Activated CD4-positive, alpha-beta T cell treated with anti-CD3 and anti-CD28 coated beads, Interleukin-2, amount 10 ng/mL, durations not matched to agents 7 days and 5 days (primary cell): ENCODE results near the gene NBL1. TPM values are rescaled to one million over a fixed set of nuclear protein-coding genes. Genes with fewer than 3 reads are reported as not detected.

Source experiments
- CTCF ChIA-PET: fragments of 350-600 bp; sonication (Branson Sonifier 250); formaldehyde crosslinking; loops from one replicate; lab custom pipeline; 2021; ENCODE audit warnings: antibody characterized with exemption; lab: Charles Lee
- POLR2A ChIA-PET: fragments of 350-600 bp; sonication (Branson Sonifier 250); formaldehyde crosslinking; loops from one replicate; lab custom pipeline; 2021; ENCODE audit warnings: antibody characterized with exemption; lab: Charles Lee
- DNase-seq: peaks from one replicate; pipeline ENCODE4 v3.0.0-alpha.2; 2020
- H3K27ac Mint-ChIP-seq: one replicate; pipeline ENCODE4 v1.8.0; 2021; ENCODE audit warnings: mild to moderate bottlenecking, moderate library complexity, mixed read lengths
- H3K27me3 Mint-ChIP-seq: one replicate; pipeline ENCODE4 v1.8.0; 2021; ENCODE audit warnings: mixed read lengths
- H3K36me3 Mint-ChIP-seq: one replicate; pipeline ENCODE4 v1.8.0; 2021; ENCODE audit warnings: low read depth, mixed read lengths
- H3K4me1 Mint-ChIP-seq: one replicate; pipeline ENCODE4 v1.8.0; 2021; ENCODE audit warnings: mixed read lengths
- H3K4me3 Mint-ChIP-seq: one replicate; pipeline ENCODE4 v1.8.0; 2021; ENCODE audit warnings: mild to moderate bottlenecking, moderate library complexity, mixed read lengths
- H3K9me3 Mint-ChIP-seq: one replicate; pipeline ENCODE4 v1.8.0; 2021; ENCODE audit warnings: mixed read lengths
- total RNA-seq, 2 experiments: library from RNA; stranded (reverse); gene quantifications; one replicate each; pipeline ENCODE4 v1.2.3, GENCODE V29; 2021

The NBL1 gene
- total RNA-seq, 2 experiments from 2014 or later: 17.5 to 22.0 TPM

- H3K27me3 Mint-ChIP-seq: peaks cover 32% of the 10 kb centered on the region
- no peak for DNase-seq
Observed at GRCh38 chr1:19665186-19665495, 21.0 kb downstream of the NBL1 start.

GRCh38 chr1:19665496-19666465, 21.7 kb downstream of the NBL1 start:
- Mint-ChIP-seq H3K27ac (peak overlapping the region; percentile 55), H3K27me3 (peaks cover 32% of the 10 kb centered on the region), H3K4me3 (peak overlapping the region; percentile 54), H3K36me3 (no peaks in the 10 kb centered on the region), H3K4me1 (peaks cover 13% of the 10 kb centered on the region), H3K9me3 (no peaks in the 10 kb centered on the region)
- CTCF ChIA-PET: interaction anchor here (0.6 kb wide), 1 partner anchor 18 kb away, joined by 3 read pairs; no protein-coding TSS in a partner anchor
- DNase-seq: no peak
- POLR2A ChIA-PET: no interaction called here

More at GRCh38 chr1:19665186-19665495, 21.0 kb downstream of the NBL1 start:
- H3K27ac Mint-ChIP-seq: no peak overlapping the region
- CTCF ChIA-PET: no interaction called here
- H3K36me3 Mint-ChIP-seq: no peaks in the 10 kb centered on the region
- no peaks in the 10 kb centered on the region for H3K9me3 Mint-ChIP-seq
- peak overlapping the region; percentile 54 for H3K4me3 Mint-ChIP-seq
- POLR2A ChIA-PET: no interaction called here
- peaks cover 13% of the 10 kb centered on the region for H3K4me1 Mint-ChIP-seq

GRCh38 chr1:19668888-19669287, 24.8 kb downstream of the NBL1 start:
- no peaks in the 10 kb centered on the region for H3K9me3 Mint-ChIP-seq
- CTCF ChIA-PET: interaction anchor here (0.5 to 2.3 kb wide), 3 partner anchors 35 to 348 kb away, joined by 3 to 11 read pairs (median 3); no protein-coding TSS in a partner anchor

GRCh38 chr1:19670787-19671186, 26.7 kb downstream of the NBL1 start:
- POLR2A ChIA-PET: no interaction called here
- no peak overlapping the region for H3K4me3 Mint-ChIP-seq
- no peak for DNase-seq
- CTCF ChIA-PET: interaction anchor here (1.3 kb wide), 1 partner anchor 9 kb away, joined by 3 read pairs; no protein-coding TSS in a partner anchor
- H3K36me3 Mint-ChIP-seq: no peaks in the 10 kb centered on the region
- peaks cover 20% of the 10 kb centered on the region for H3K27me3 Mint-ChIP-seq
- H3K9me3 Mint-ChIP-seq: no peaks in the 10 kb centered on the region
- peaks cover 4% of the 10 kb centered on the region for H3K4me1 Mint-ChIP-seq
- H3K27ac Mint-ChIP-seq: no peak overlapping the region

More at GRCh38 chr1:19668888-19669287, 24.8 kb downstream of the NBL1 start:
- peaks cover 25% of the 10 kb centered on the region for H3K27me3 Mint-ChIP-seq
- POLR2A ChIA-PET: no interaction called here
- DNase-seq: no peak
- no peak overlapping the region for H3K4me3 Mint-ChIP-seq
- no peaks in the 10 kb centered on the region for H3K36me3 Mint-ChIP-seq
- peaks cover 10% of the 10 kb centered on the region for H3K4me1 Mint-ChIP-seq
- no peak overlapping the region for H3K27ac Mint-ChIP-seq

GRCh38 chr1:19672237-19672636, 28.1 kb downstream of the NBL1 start:
- Mint-ChIP-seq H3K27me3 (peaks cover 7% of the 10 kb centered on the region), H3K4me3 (no peak overlapping the region), H3K36me3 (no peaks in the 10 kb centered on the region), H3K9me3 (no peaks in the 10 kb centered on the region), H3K4me1 (no peaks in the 10 kb centered on the region), H3K27ac (no peak overlapping the region)
- ChIA-PET POLR2A (no interaction called here), CTCF (interaction anchor here (0.6 to 1.0 kb wide), 3 partner anchors 8 to 18 kb away, joined by 3 read pairs; partner anchors contain the start of gene HTR6)
- DNase-seq: no peak

- Mint-ChIP-seq H3K27ac (no peak overlapping the region), H3K4me1 (no peaks in the 10 kb centered on the region), H3K36me3 (no peaks in the 10 kb centered on the region), H3K9me3 (no peaks in the 10 kb centered on the region), H3K4me3 (no peak overlapping the region), H3K27me3 (peaks cover 5% of the 10 kb centered on the region)
- POLR2A ChIA-PET: no interaction called here
- no peak for DNase-seq
- CTCF ChIA-PET: interaction anchor here (1.4 kb wide), 1 partner anchor 29 kb away, joined by 5 read pairs; no protein-coding TSS in a partner anchor
Observed at GRCh38 chr1:19675797-19676196, 31.7 kb downstream of the NBL1 start.

GRCh38 chr1:19676438-19676922, 32.4 kb downstream of the NBL1 start:
- H3K27me3 Mint-ChIP-seq: peaks cover 5% of the 10 kb centered on the region
- no peak overlapping the region for H3K4me3 Mint-ChIP-seq
- POLR2A ChIA-PET: no interaction called here
- DNase-seq: peak; percentile 48
- no peaks in the 10 kb centered on the region for H3K9me3 Mint-ChIP-seq
- no peak overlapping the region for H3K27ac Mint-ChIP-seq
- no peaks in the 10 kb centered on the region for H3K4me1 Mint-ChIP-seq
- CTCF ChIA-PET: interaction anchor here (1.4 kb wide), 1 partner anchor 28 kb away, joined by 5 read pairs; no protein-coding TSS in a partner anchor
- H3K36me3 Mint-ChIP-seq: no peaks in the 10 kb centered on the region

GRCh38 chr1:19678493-19678892, 34.4 kb downstream of the NBL1 start:
- ChIA-PET CTCF (interaction anchor here (0.6 kb wide), 1 partner anchor 8 kb away, joined by 3 read pairs; no protein-coding TSS in a partner anchor), POLR2A (no interaction called here)
- Mint-ChIP-seq H3K4me3 (no peak overlapping the region), H3K36me3 (no peaks in the 10 kb centered on the region), H3K27me3 (no peaks in the 10 kb centered on the region), H3K4me1 (no peaks in the 10 kb centered on the region), H3K27ac (no peak overlapping the region), H3K9me3 (no peaks in the 10 kb centered on the region)
- no peak for DNase-seq

GRCh38 chr1:19678931-19679453, 34.9 kb downstream of the NBL1 start:
- H3K27me3 Mint-ChIP-seq: no peaks in the 10 kb centered on the region
- H3K9me3 Mint-ChIP-seq: no peaks in the 10 kb centered on the region
- H3K36me3 Mint-ChIP-seq: no peaks in the 10 kb centered on the region
- DNase-seq: no peak
- H3K27ac Mint-ChIP-seq: no peak overlapping the region
- POLR2A ChIA-PET: no interaction called here
- no peaks in the 10 kb centered on the region for H3K4me1 Mint-ChIP-seq
- CTCF ChIA-PET: no interaction called here
- H3K4me3 Mint-ChIP-seq: no peak overlapping the region

- no peaks in the 10 kb centered on the region for H3K4me1 Mint-ChIP-seq
- no peaks in the 10 kb centered on the region for H3K27me3 Mint-ChIP-seq
- CTCF ChIA-PET: interaction anchor here (1.2 kb wide), 1 partner anchor 9 kb away, joined by 3 read pairs; no protein-coding TSS in a partner anchor
- H3K36me3 Mint-ChIP-seq: no peaks in the 10 kb centered on the region
- no peak overlapping the region for H3K27ac Mint-ChIP-seq
- DNase-seq: no peak
- H3K4me3 Mint-ChIP-seq: no peak overlapping the region
- H3K9me3 Mint-ChIP-seq: no peaks in the 10 kb centered on the region
- POLR2A ChIA-PET: no interaction called here
Observed at GRCh38 chr1:19679691-19680090, 35.6 kb downstream of the NBL1 start.

GRCh38 chr1:19680644-19681043, 36.5 kb downstream of the NBL1 start:
- Mint-ChIP-seq H3K9me3 (no peaks in the 10 kb centered on the region), H3K4me3 (no peak overlapping the region), H3K27ac (no peak overlapping the region), H3K4me1 (no peaks in the 10 kb centered on the region), H3K36me3 (no peaks in the 10 kb centered on the region), H3K27me3 (no peaks in the 10 kb centered on the region)
- CTCF ChIA-PET: interaction anchor here (0.6 to 1.2 kb wide), 4 partner anchors 10 to 331 kb away, joined by 3 read pairs; no protein-coding TSS in a partner anchor
- POLR2A ChIA-PET: no interaction called here
- no peak for DNase-seq

GRCh38 chr1:19682257-19682656, 38.1 kb downstream of the NBL1 start:
- peaks cover 3% of the 10 kb centered on the region for H3K36me3 Mint-ChIP-seq
- ChIA-PET POLR2A (no interaction called here), CTCF (interaction anchor here (0.7 to 1.3 kb wide), 3 partner anchors 8 to 259 kb away, joined by 3 to 4 read pairs (median 3); no protein-coding TSS in a partner anchor)
- peaks cover 2% of the 10 kb centered on the region for H3K4me1 Mint-ChIP-seq
- no peaks in the 10 kb centered on the region for H3K27me3 Mint-ChIP-seq
- H3K4me3 Mint-ChIP-seq: no peak overlapping the region
- no peak overlapping the region for H3K27ac Mint-ChIP-seq
- H3K9me3 Mint-ChIP-seq: peaks cover 2% of the 10 kb centered on the region
- no peak for DNase-seq
